Ishikawa (cell line): ENCODE data around the gene NME7.

ENCODE experiments used
- CEBPB ChIP-seq: IDR thresholded peaks from 2 replicates; pipeline ENCODE4 v1.6.1; 2012
- CREB1 ChIP-seq: IDR thresholded peaks from 2 replicates; pipeline ENCODE4 v1.6.1; 2012; ENCODE audit warnings: low read depth
- EGR1 ChIP-seq: IDR thresholded peaks from 2 replicates; pipeline ENCODE4 v1.6.1; 2012
- EP300 ChIP-seq: IDR thresholded peaks from 2 replicates; pipeline ENCODE4 v1.6.1; 2012; ENCODE audit warnings: borderline replicate concordance
- FOXM1 ChIP-seq: IDR thresholded peaks from 2 replicates; pipeline ENCODE4 v1.6.1; 2012; ENCODE audit warnings: low read depth, borderline replicate concordance
- MAX ChIP-seq: IDR thresholded peaks from 2 replicates; pipeline ENCODE4 v1.6.1; 2012
- NFIC ChIP-seq: IDR thresholded peaks from 2 replicates; pipeline ENCODE4 v1.6.1; 2012
- RAD21 ChIP-seq: IDR thresholded peaks from 2 replicates; pipeline ENCODE4 v1.6.1; 2012; ENCODE audit warnings: low read depth
- REST ChIP-seq: IDR thresholded peaks from 2 replicates; pipeline ENCODE4 v1.6.1; 2012; ENCODE audit warnings: low read depth, mild to moderate bottlenecking
- TAF1 ChIP-seq: IDR thresholded peaks from 2 replicates; pipeline ENCODE4 v1.6.1; 2012; ENCODE audit warnings: low read depth, mild to moderate bottlenecking
- TCF12 ChIP-seq: IDR thresholded peaks from 2 replicates; pipeline ENCODE4 v1.6.1; 2012; ENCODE audit warnings: low read depth
- TEAD4 ChIP-seq: IDR thresholded peaks from 2 replicates; pipeline ENCODE4 v1.6.1; 2012
- USF1 ChIP-seq: IDR thresholded peaks from 2 replicates; pipeline ENCODE4 v1.6.1; 2012
- YY1 ChIP-seq: IDR thresholded peaks from 2 replicates; pipeline ENCODE4 v1.6.1; 2012; ENCODE audit warnings: low read depth
- ZBTB7A ChIP-seq: IDR thresholded peaks from 2 replicates; pipeline ENCODE4 v1.6.1; 2012; ENCODE audit warnings: low read depth

NME7 gene

GRCh38 chr1:169345511-169345910, 22.1 kb downstream of the NME7 start:
- TF ChIP-seq MAX (no peak), TCF12 (no peak), TEAD4 (no peak), NFIC (no peak), ZBTB7A (no peak), CEBPB (no peak), RAD21 (no peak), EGR1 (no peak), CREB1 (no peak), FOXM1 (no peak), TAF1 (no peak)

GRCh38 chr1:169340882-169341281, 26.7 kb downstream of the NME7 start:
- TF ChIP-seq TAF1 (no peak), CEBPB (no peak), TCF12 (no peak), MAX (no peak), CREB1 (no peak)

DNA sequence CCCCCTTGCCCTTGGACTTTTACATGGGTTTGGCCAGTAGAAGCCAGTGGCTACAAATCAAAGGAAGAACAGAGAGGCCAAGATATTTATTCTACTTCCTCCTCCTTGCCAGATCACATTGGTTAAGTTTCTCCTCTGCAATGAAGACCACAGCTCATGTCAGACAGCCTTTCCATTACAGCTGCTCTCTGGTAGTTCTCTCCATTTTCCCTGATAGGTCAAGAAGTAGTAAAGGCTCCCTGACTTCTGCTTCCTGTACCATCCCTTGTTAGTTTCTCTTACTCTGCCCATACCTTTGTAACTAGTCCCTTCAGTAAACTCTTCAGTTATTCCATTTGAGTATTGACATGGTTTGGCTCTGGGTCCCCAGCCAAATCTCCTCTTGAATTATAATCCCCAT, 27.8 kb downstream of the NME7 start:
- no peak for TF ChIP-seq EP300
- TF ChIP-seq CEBPB = no peak
- TF ChIP-seq TAF1 = no peak
- no peak for TF ChIP-seq TCF12

DNA sequence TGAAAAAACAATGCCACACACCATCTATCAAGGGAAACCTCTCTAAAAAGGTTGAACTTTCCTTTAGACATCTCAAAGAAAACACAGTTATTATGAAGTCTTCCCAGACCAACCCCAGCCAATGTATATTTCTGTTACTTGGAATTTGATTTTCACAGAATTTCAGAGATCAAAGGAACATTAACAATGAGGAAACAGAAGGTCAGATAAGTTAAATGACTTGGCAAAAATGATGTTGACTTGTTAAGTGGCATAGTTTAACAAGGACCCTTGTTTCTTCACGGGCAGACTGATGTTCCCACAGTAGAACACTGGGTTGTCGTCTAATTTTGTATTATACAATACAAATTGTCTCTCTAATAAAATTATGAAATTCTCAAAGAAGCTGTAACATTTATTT, 29.0 kb downstream of the NME7 start:
- TF ChIP-seq YY1 = no peak
- TF ChIP-seq MAX = no peak
- TF ChIP-seq EGR1 = no peak
- TF ChIP-seq USF1 = no peak
- no peak for TF ChIP-seq TAF1
- TF ChIP-seq RAD21 = no peak
- TF ChIP-seq TEAD4 = no peak
- no peak for TF ChIP-seq ZBTB7A
- no peak for TF ChIP-seq REST
- no peak for TF ChIP-seq NFIC
- no peak for TF ChIP-seq CREB1
- no peak for TF ChIP-seq TCF12
- no peak for TF ChIP-seq CEBPB
- no peak for TF ChIP-seq FOXM1
- TF ChIP-seq EP300 = no peak

DNA sequence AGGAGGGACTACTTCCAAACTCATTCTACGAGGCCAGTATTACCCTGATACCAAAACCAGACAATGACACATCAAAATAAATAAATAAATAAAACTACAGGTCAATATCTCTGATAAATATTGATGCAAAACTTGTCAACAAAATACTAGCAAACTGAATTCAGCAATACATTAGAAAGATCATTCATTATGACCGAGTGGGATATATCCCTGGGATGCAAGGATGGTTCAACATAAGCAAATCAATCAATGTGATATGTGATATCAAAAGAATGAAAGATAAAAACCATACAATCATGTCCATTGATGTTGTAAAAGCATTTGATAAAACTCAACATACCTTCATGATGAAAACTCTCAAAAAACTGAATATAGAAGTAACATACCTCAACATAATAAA, 36.7 kb downstream of the NME7 start:
- no peak for TF ChIP-seq REST
- TF ChIP-seq TAF1 = no peak
- TF ChIP-seq ZBTB7A = no peak
- no peak for TF ChIP-seq CREB1
- TF ChIP-seq MAX = no peak

DNA sequence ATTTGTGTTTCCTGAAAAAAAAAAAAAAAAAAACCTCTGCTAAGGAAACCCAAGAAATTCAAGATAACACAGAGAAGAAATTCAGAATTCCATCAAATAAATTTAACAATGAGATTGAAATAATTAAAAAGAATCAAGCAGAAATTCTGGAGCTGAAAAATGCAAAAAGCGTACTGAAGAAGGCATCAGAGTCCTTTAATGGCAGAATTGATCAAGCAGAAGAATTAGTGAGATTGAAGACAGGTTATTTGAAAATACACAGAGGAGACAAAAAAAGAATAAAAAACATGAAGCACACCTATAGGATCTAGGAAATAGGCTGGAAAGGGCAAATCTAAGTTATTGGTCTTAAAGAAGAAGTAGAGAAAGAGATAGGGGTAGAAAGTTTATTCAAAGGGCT, 38.2 kb downstream of the NME7 start:
- TF ChIP-seq USF1 (no peak), TCF12 (no peak), CEBPB (no peak), YY1 (no peak), ZBTB7A (no peak), EP300 (no peak), CREB1 (no peak), RAD21 (no peak), TAF1 (no peak), TEAD4 (no peak), NFIC (no peak), REST (no peak)
